GM19395 (cell line): ENCODE measurements around the gene SCAMP4.

ENCODE experiments used
- ATAC-seq: cut with Tn5 transposase; IDR thresholded peaks from one replicate; pipeline ENCODE4 v1.9.1; 2021; ENCODE audit warnings: mild to moderate bottlenecking, moderate library complexity; ENCODE audit not compliant: unreplicated experiment

Gene SCAMP4

DNA sequence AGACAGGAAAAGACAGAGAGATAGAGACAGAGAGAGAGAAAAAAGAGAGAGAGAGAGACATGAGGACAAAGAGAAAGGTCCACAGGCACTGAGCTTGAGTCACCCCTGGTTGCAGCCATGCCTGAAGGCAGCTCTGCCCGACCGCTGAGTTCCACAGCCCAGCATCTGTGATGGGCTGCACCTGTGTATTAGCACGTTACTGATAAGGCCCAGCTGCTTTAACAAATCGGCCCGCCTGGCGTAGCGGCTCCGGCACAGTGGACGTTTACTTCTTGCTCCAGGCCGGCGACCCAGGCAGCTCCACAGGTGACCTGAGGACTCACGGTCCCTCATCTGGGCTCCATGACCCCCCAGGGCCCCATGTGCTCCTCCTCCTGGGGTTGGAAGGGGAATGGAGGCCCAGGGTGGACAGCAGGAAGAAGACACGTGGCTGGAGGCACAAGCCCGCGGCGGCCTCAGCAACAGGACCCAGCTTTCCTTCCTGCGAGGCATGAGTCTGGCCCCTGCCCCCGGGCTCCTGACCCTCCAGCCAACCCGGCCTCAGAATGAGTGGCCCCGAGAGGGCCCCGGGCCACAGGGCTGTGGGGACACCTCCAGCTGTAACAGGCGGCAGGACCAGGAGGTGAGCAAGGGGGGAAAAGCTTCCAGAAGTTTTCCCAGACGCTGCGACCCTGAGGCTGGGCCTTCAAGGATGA lies 31.9 kb downstream of the SCAMP4 start:
- ATAC-seq: no peak

DNA sequence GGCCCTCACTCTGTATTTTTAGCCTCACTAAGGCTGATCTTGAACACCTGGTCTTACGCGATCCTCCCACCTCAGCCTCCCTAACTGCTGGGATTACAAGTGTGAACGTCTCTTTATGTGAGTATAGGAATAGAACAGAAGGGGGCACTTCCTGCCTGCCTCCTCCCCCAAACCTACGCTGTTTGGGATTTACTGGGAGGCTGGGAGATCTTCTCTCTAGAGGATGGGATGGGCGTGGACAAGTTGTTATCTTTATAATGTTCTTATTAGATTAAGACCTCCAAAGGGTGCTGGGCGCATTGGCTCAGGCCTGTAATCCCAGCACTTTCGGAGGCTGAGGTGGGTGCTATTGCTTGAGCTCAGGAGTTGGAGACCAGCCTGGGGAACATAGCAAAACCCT lies 32.9 kb downstream of the SCAMP4 start:
- ATAC-seq: no peak

DNA sequence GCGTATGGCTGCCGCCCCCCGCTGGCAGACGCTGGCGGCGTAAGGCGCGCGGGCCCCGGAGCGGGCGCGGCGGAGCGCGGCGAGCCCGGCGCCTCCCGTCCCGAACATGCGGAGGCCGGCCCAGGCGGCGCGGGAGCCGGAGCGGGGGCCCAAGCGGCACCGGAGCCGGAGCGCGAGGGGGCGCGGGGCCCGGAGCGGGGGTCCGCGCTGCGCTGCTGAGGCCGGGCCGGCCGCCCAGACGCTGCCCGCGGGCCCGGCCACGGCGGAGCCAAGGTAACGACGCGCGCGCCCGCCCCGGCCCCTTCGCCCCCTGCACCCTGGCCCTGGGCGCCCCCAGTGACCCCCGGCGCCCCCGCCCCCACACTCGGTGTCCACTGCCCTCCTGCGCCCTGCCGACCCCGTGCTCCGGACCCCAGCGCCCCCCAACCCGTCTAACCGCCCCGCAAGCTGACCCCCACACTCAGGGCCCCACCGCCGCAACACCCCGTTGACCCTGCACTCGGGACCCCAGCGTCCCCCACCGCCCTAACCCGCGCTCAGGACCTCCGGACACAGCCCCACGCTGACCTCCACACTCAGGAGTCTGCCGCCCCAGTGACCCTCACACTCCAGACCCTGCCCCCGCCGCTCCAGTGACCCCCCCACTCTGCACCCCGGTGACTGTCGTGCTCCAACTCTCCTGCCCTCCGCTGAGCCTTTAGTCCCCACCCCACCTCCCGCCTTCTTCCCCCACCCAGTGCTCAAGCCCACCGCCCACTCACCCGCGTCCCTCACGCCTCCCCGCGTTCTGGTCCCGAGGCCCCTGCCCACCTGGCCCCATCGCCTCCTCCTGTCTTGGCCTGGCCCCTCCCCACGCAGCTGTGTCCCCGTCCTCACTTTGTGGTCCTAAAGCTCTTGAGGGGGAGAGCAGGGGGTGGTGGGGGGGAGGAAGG lies 36.2 kb downstream of the SCAMP4 start, which contains the start of gene CSNK1G2:
CSNK1G2 (plus strand) TSS at position 27 of the 932 bp plus-strand sequence. CDS start 28,601 bp downstream, outside the sequence.
- no peak for ATAC-seq

DNA sequence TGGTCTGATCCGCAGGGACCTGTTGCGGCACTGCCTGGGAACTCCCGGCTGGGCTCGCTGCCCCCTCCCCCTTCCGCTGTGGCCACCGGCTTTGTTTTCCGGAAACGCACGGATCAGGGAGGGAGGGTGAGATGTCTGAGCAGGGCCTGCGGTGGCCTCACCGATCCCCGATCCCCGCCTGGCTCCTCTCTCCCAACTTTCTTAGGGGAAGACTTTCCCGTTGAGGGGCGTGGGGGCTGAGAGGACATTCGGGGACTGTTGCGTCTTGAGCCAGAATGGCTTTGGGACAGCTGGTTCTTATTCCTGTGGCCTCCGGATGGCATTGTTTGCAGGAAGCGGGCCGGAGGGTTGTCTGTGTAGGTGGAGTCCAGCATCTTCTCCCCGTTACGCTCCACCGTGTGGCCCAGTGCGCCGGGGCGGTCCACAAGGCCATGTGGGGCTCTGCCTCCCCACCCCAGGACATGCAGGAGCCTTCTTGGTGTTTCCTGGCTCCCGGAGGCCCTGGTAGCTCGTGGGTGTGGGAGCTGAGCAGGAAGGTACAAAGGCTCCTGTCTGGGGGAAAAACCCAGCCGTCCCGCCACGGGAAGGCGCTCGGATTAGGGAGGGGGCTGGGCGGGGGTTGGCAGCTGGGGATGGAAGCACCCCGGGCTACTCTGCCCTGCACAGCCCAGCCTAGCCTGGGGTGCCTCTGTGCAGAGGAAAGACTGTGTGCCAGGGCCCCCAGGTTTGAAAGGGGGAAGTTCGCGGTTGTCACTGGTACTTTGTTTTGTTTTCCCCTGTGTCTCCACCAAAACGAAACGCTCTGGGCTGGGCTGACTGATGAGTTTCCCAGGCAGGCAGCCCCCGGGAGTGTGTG lies 37.1 kb downstream of the SCAMP4 start:
- no peak for ATAC-seq

DNA sequence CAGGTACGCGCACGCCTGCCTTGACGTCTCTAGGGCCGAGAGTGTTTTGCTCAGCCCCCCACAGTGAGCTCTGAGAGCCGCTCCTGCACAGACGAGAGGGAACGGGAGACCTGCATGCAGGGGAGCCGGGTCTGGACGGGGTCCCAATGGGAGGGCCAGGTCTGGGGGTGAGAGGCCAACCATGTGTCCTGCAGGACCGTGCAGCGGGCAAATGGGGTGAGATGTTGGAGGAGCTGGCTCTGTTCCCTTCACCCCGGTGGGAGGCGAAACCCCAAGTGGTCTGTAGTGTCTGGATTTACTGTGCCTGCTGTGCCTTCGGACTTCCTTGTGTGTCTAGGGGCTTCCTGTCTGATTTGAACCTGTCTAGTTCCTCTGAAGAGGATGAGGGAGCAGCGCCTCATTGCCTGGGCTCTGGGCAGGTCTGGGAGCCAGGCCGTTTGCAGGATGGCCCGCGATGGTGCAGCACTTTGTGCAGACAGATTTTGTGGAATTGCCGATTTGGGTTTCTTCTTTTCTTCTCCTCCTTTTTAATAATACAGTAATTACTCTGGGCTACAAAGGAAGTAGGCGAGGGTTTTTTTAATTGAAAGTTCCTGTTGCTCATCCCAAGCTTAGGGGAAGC lies 37.8 kb downstream of the SCAMP4 start:
- ATAC-seq: no peak

DNA sequence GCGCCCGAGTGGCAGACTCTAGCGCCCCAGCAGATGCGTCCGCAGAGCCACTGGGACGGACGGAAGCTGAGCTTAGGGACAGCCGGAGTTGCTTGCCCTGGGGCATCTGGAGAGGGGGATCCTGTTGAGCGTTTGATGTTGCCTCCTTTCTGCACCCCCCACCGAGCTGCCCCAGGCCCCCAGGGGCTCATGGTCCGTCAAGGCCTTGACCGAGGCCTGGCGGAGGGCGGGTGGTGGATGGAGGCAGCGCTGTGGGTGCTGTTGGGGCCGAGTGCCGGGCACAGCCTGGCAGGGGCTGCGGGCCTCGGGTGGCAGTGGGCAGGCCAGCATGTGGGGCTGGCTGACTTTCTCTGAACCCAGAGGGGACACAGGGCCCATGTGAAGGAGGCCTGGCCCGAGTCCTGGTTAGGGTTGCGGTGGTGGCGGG lies 38.5 kb downstream of the SCAMP4 start:
- no peak for ATAC-seq

DNA sequence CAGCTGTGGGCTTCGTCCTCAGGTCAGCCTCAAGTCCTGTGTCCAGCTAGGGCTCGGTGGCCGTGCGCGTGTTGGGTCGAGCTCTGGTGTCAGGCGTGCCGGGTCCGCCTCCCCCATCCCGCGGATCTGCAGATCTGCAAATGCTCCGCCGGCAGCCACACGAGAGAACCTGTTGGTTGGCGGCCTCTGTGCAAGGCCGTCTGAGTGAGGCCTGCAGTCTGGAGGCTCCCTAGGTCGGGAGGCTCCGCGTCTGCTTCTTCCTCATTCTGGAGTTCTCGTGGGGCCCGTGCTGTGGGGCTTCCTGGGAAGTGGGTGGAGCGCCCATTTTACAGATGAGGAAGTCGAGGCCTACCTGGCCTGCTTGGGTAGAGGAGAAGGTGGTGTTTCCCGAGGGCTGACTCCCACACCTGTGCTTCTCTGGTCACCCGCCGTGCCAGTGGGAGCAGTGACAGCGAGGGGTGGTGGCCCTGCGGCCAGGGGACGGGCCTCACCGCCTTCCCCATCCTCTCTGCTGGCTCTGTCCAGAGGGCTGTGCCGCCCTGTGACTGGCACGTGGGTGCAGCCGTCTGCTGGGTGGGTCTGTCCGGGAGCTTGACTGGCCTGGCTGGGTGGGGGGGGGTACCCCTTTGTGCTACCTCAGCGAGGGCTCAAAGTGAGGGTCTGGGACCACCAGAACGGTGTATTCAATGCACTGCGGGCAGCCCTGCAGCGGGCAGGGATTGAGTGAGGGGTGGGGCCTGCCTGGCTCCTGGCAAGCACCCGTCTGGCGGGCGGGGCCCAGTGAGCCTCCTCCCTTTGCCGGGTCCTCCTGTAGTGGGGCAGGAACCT lies 39.1 kb downstream of the SCAMP4 start:
- no peak for ATAC-seq

DNA sequence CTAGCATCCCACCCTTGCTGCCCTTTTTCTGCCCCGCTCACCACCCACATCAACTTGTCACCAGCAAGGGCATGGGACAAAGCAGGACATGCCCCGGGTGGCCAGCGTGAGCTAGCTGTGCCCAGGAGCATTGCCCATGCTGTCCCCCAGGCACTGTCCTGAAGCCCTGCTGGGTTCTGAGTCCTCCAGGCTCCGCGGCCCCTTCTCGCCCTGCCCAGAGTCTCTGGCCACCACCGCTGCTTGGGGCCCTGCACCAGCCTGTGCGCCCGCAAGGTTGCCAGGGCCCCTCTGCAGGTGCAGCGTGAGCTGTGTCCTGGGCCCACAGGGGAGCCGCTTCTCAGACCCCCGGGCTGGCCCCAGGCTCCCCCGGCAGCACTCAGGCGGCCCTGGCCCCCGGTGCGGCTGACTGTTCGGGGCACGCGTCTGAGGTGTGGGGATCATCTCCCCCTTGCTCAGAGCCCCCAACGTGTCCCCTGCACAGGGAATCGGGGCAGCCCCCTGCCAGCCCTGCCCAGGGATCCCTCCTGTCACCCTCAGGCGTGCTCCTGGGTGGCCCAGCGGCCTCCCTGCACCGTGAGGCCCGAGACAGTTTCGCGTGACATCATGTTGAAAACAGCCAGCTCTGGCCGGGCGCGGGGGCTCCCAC lies 39.8 kb downstream of the SCAMP4 start:
- ATAC-seq: no peak

DNA sequence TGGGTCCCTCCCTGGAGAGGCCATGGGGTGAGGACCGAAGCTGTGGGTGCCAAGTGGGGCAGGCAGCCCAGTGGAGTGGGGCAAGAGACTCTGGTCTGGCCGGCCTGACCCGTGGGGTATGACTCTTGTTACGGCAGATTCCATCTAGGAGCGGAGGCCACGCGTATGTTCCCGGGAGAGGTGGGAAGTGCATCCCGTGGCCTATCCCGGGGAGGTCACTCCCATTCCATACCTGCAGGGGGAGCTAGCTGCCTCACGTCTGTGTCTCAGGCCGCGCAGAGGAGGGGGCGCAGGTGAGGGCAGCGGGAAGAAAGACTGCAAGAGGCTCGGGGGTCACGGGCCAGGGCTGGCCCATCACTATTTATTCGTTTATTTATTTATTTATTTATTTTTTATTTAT lies 40.7 kb downstream of the SCAMP4 start:
- ATAC-seq: no peak

DNA sequence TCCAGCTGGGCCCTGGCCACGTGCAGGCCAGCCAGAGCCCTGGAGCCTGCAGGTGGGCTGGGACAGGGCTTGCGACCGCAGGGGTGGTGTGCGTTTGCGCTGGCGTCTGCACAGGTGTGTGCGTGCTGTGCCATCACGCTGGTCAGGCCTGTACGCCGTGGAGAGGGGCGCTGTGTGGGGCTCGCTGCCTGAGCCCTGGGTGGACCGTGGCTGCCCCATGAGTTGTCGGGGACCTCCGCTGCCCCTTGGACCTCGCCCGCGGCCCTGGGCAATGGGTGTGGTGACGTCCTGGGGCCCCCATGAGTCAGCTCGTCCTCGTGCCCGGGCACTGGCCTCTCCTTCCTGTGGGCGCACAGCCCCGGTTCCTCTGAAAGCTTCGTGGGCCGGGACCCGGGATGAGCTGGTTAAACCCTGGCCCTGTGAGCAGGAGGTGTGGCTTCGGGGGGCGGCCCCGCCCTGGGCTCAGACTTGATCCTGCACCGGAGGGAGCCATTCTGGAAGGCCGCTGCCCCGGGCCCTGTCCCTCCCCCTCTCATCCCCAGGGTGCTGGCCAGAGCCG lies 42.5 kb downstream of the SCAMP4 start:
- ATAC-seq: no peak

DNA sequence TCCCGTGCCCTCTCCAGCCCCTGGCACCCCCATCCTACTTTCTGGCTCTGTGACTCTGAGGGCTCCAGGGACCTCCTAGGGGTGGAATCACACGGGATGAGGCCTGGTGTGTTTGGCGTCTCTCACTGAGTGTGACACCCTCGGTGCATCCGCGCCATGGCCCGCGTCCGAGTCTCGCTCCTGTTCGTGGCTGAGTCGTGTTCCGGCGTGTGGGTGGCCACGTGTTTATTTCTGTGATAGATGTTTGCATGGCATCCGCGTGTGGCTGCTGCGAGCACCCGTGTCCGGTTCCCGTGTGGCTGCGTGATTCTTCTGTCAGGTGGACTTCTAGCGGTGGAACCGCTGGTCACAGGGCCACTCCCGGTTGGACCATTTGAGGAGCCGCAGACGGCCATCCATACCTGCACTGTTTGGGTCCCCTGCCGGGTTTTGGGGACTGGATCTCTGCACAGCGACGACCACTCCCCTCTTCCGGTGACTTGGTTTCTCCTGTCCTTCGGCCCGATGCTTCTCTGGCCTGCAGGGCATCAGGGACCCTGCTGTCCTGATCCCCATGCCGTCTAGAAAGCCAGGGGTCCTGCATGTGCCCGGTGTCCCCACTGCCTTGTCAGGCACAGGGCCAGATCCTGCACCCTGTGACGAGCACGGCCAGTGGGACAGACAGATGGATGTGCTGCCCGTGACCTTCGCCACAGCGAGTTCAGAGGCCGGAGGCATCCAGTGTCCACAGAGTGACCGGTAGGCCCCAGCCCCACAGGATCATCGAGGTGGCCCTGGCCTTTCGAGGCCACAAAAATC lies 44.3 kb downstream of the SCAMP4 start:
- no peak for ATAC-seq

DNA sequence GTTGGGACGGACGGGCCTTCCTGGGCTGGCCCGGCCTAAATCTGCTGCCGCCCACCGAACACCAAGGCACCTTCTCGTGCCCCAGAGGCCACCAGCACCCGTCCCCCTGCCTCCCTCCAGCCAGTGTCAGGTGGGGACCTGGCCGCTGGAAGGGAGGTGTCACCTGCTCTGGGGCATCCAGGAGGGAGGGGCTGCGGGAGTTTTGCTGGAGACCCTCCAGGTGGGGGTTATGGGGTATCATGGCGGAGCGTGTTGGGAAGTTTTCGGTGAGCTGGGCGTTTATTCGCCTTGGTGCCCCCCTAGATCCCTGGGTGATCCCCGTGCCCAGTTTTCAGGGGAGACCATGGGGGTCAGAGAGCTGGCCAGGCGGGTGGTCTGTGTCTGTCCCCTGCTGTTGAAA lies 45.4 kb downstream of the SCAMP4 start:
- no peak for ATAC-seq

DNA sequence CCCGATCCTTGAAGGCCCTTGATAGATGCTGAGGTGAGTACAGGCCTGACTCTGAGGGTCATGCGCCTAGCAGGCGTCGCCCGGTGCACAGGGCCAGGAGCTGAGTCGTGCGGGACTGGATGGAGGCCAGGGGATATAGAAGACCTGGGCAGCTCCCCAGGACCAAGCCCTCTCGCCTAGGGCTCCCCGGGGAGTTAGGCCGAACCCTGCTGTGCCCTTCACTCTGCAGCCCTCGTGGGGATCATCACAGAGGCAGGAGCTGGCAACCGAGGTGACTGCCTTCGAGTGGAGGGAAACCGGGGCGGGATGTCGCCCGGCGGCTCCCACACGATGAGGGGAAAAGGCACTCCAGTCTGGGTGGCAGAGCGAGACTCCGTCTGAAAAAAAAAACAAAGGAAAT lies 47.4 kb downstream of the SCAMP4 start:
- ATAC-seq: no peak

DNA sequence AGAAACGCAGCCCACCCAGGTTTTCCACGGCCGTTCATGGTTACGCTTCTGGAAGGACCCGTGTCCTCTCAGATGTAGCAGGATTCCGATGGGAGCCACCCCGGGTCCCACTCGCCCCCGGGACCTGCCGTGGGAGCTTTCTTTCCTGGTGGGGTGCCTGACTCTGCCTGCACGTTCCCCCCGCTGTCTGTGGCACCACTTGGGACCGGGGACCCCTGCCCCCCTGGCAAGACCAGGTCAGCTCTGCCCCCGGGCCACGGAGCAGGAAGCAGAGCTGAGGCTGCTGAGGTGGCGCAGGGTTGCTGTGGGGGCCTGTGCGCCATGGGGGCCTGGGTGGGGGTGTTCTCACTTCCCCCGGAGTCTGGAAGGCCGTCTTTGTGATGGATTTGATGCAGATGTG lies 47.8 kb downstream of the SCAMP4 start:
- ATAC-seq: no peak

DNA sequence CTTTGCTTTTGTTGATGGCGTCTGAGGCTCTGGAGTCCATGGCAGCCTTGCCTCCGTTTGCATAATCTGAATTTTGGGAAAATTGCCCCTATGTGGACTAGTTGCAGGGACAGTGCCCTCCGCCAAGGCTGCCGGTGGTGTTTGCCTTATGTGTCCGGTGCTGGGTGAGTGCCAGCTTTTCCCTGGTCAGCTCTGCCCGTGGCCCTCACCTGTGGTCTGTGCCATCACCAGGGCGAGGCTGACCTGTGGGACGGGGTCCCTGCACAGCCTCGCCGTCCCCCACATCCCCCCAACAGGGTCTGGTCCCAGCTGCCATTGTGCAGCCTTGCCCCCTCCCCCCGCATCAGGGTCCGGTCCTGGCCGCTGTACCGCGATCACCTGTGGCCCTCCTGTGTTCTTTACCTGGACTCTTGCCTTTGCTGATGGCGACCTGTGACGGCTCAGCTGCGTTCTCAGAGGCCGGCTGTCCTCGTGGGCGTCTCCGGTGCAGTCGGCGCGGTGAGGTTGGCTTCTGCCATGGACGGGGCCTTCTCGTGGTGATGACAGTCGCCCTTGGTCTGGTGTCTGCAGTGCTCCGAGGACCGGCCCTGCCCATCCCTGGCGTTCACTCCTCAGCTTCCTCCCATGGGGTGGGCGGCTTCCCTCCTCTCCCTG lies 48.4 kb downstream of the SCAMP4 start:
- ATAC-seq: no peak

DNA sequence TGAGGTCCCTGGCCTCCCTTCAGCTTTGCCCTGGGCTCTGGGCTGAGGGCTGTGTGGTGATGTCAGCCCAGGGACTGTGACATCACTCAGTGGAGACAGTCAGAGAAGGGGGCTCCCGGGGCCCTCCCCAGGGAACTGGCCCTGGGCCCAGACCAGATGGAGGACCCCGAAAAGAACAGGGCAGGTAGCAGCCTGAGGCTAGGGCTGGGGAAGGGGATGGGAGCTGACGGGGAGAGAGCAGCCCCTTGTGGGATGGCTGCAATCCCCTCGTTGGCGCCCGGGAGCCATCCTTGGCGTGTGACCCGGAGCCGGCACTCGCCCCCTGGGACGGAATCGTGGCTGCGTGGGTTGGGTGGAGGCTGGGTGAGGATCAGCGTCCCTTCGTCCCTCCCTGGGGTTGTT lies 49.3 kb downstream of the SCAMP4 start:
- ATAC-seq: no peak
